ENCODE measurements around the gene RAD51B.

GRCh38 chr14:68493152-68493911 lies 673.8 kb downstream of the RAD51B start:
- TF ChIP-seq CTCF (IDR thresholded peaks at IDR 0.05; ENCODE audit: poor library complexity), result no peak
- TF ChIP-seq EZH2phosphoT487 (IDR thresholded peaks at IDR 0.05; ENCODE audit: low read depth, severe bottlenecking, unreplicated experiment), result no peak
- no peak for TF ChIP-seq EZH2 (IDR thresholded peaks at IDR 0.05; ENCODE audit: borderline replicate concordance)

Data from hepatocyte (in vitro differentiated cells).